ENCODE measurements around the gene MPRIP.
A peak's percentile ranks its signal among the peaks of the same experiment; 100 is the strongest.

MPRIP gene

GRCh38 chr17:17107891-17108431, 65.7 kb downstream of the MPRIP start:
- DNase-seq (ENCODE audit: low read depth in 2 of 2) = no peak

- no peak for DNase-seq (ENCODE audit: low read depth in 2 of 2)
Observed at GRCh38 chr17:17108451-17109049, 66.3 kb downstream of the MPRIP start.

GRCh38 chr17:17109256-17109655, 67.0 kb downstream of the MPRIP start:
- DNase-seq (ENCODE audit: low read depth in 2 of 2) = no peak

- DNase-seq (ENCODE audit: low read depth in 2 of 2) = no peak
Observed at GRCh38 chr17:17109907-17110306, 67.7 kb downstream of the MPRIP start.

- DNase-seq (ENCODE audit: low read depth in 2 of 2) = no peak
Observed at GRCh38 chr17:17110520-17110919, 68.3 kb downstream of the MPRIP start.

- no peak for DNase-seq (ENCODE audit: low read depth in 2 of 2)
Observed at GRCh38 chr17:17111401-17112393, 69.4 kb downstream of the MPRIP start.

- no peak for DNase-seq (ENCODE audit: low read depth in 2 of 2)
Observed at GRCh38 chr17:17112628-17113200, 70.5 kb downstream of the MPRIP start.

- DNase-seq (ENCODE audit: low read depth in 2 of 2) = no peak
Observed at GRCh38 chr17:17114592-17115225, 72.5 kb downstream of the MPRIP start.

- DNase-seq (ENCODE audit: low read depth in 2 of 2) = no peak
Observed at GRCh38 chr17:17115620-17116019, 73.4 kb downstream of the MPRIP start.

- DNase-seq (ENCODE audit: low read depth in 2 of 2) = no peak
Observed at GRCh38 chr17:17116406-17116805, 74.1 kb downstream of the MPRIP start.

- DNase-seq (ENCODE audit: low read depth in 2 of 2) = no peak
Observed at GRCh38 chr17:17117923-17118322, 75.7 kb downstream of the MPRIP start.

GRCh38 chr17:17118399-17118798, 76.1 kb downstream of the MPRIP start:
- DNase-seq (ENCODE audit: low read depth in 2 of 2) = no peak

GRCh38 chr17:17119106-17119505, 76.8 kb downstream of the MPRIP start:
- no peak for DNase-seq (ENCODE audit: low read depth in 2 of 2)

- peak; percentile 27 to 33 for DNase-seq (ENCODE audit: low read depth in 2 of 2)
Observed at GRCh38 chr17:17119533-17119932, 77.3 kb downstream of the MPRIP start.

GRCh38 chr17:17120294-17120693, 78.0 kb downstream of the MPRIP start:
- DNase-seq (ENCODE audit: low read depth in 2 of 2) = no peak

- no peak for DNase-seq (ENCODE audit: low read depth in 2 of 2)
Observed at GRCh38 chr17:17120701-17121100, 78.4 kb downstream of the MPRIP start.

GRCh38 chr17:17121162-17121561, 78.9 kb downstream of the MPRIP start:
- no peak for DNase-seq (ENCODE audit: low read depth in 2 of 2)

- no peak for DNase-seq (ENCODE audit: low read depth in 2 of 2)
Observed at GRCh38 chr17:17122781-17123483, 80.7 kb downstream of the MPRIP start.

- no peak for DNase-seq (ENCODE audit: low read depth in 2 of 2)
Observed at GRCh38 chr17:17124341-17124740, 82.1 kb downstream of the MPRIP start.

- DNase-seq (ENCODE audit: low read depth in 2 of 2) = no peak
Observed at GRCh38 chr17:17125136-17126084, 83.2 kb downstream of the MPRIP start.
